ENCODE data around the gene FAM83E. TPM values are rescaled to one million over a fixed set of nuclear protein-coding genes. Genes with fewer than 3 reads are reported as not detected.

The FAM83E gene
- total RNA-seq, 2 experiments from 2014 or later = 1.7 to 2.3 TPM

GRCh38 chr19:48650974-48651682 lies 36.3 kb upstream of the FAM83E start:
- DNase-seq (no peak), ATAC-seq (no peak)
- no peaks in the 10 kb centered on the region for H3K36me3 Mint-ChIP-seq (ENCODE audit: low read depth)
- no peaks in the 10 kb centered on the region for H3K27me3 Mint-ChIP-seq (ENCODE audit: low read depth)
- ChIA-PET POLR2A (interaction anchor here (0.6 to 0.9 kb wide), 2 partner anchors 8 to 1706 kb away, joined by 3 read pairs; no protein-coding TSS in a partner anchor), CTCF (interaction anchor here (0.9 to 1.2 kb wide), 2 partner anchors 24 to 191 kb away, joined by 3 to 5 read pairs; no protein-coding TSS in a partner anchor)
- H3K4me3 Mint-ChIP-seq = no peak overlapping the region
- peaks cover 35% of the 10 kb centered on the region for H3K4me1 Mint-ChIP-seq (ENCODE audit: low read depth)
- no peaks in the 10 kb centered on the region for H3K9me3 Mint-ChIP-seq (ENCODE audit: insufficient read depth)
- no peak overlapping the region for H3K27ac Mint-ChIP-seq

DNA sequence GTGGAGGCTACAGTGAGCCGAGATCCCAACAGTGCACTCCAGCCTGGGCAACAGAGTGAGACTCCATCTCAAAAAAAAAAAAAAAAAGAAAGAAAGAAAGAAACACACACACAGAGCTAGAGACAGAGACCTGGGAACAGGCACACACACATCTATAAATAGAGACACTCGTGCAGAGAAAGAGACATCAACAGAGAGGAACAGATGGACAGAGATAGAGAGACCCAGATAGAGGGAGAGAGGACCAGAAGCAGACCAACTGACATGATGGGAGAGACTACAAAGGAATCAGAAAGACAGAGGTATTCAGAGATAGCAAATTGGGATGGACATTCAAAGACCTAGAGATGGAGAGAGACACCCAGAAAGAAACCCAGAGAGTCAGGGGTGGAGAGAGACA lies 33.3 kb upstream of the FAM83E start:
- Mint-ChIP-seq H3K4me3 (no peak overlapping the region), H3K4me1 (ENCODE audit: low read depth) (peaks cover 51% of the 10 kb centered on the region), H3K27me3 (ENCODE audit: low read depth) (no peaks in the 10 kb centered on the region), H3K27ac (peak overlapping the region; percentile 10), H3K9me3 (ENCODE audit: insufficient read depth) (no peaks in the 10 kb centered on the region), H3K36me3 (ENCODE audit: low read depth) (no peaks in the 10 kb centered on the region)
- ATAC-seq (no peak), DNase-seq (no peak)
- CTCF ChIA-PET = no interaction called here
- POLR2A ChIA-PET = no interaction called here

DNA sequence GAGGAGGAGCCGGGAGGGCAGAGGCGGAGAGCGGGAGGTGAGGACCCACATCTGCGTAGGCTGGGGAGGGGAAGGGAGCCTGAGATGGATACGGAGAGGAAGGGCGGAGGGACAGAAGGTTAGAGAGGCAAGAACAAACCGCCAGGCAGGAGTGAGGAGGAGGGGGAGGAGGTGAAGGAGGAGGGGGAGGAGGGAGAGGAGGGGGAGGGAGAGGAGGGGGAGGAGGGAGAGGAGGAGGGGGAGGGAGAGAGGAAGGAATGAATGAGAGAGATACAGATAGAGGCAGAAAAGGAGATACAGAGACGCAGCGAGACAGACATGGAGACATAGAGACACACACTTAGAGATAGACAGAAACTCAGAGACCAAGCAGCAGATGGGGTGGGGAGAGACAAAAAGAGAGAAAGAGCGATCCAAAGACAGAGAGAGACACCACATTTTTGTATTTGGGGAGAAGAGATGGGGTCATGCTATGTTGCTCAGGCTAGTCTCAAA lies 31.9 kb upstream of the FAM83E start:
- H3K36me3 Mint-ChIP-seq (ENCODE audit: low read depth) = no peaks in the 10 kb centered on the region
- H3K27ac Mint-ChIP-seq = peak overlapping the region; percentile 65
- H3K9me3 Mint-ChIP-seq (ENCODE audit: insufficient read depth) = no peaks in the 10 kb centered on the region
- peaks cover 46% of the 10 kb centered on the region for H3K4me1 Mint-ChIP-seq (ENCODE audit: low read depth)
- H3K27me3 Mint-ChIP-seq (ENCODE audit: low read depth) = no peaks in the 10 kb centered on the region
- POLR2A ChIA-PET = interaction anchor here (0.6 to 1.9 kb wide), 4 partner anchors 9 to 289 kb away, joined by 3 to 9 read pairs (median 5); partner anchors contain the start of genes DBP, RPL18 and SPHK2
- peak overlapping the region; percentile 79 for H3K4me3 Mint-ChIP-seq
- no peak for DNase-seq
- CTCF ChIA-PET = interaction anchor here (1.2 to 2.4 kb wide), 9 partner anchors 12 to 197 kb away, joined by 4 to 20 read pairs (median 6); no protein-coding TSS in a partner anchor
- no peak for ATAC-seq

DNA sequence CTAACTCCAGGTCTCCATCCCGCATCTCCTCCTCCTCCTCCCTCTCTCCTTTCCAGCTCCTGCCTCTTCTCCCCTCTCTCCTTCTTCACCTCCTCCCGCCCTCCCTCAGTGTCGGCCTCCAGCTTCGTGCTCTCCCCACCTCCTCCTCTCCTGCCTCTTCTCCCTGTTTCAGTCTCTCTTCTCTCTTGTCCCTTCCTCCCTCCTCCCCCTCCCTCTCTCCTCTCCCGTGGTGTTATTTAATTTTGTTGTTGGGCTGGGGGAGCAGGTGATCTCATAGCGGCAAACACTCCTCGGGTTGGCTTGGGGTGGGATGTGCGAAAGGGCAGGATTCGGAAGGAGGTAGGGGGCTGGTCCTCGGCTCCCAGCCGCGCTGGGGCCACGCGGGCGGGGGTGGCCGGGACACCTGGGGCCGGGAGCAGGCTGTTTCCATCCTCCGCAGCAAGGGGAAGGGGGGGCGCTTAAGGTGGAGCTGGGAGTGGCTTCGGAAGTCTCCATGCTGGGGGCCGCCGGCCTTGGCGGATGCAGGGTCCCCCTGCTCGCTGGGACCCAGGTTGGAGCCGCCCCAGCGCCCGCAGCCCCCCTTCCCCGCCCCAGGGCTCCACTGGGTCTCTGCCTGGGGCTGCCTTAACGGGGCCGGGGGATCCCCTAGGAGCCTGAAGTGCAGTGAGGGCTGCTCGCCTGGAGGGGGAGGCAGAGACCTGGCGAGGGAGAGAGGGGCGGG lies 31.3 kb upstream of the FAM83E start, which contains the start of gene CA11:
Gene CA11, minus strand, starts transcription at position 187 of the 721 bp plus-strand sequence. CDS start 555 bp downstream, outside the sequence.
- H3K36me3 Mint-ChIP-seq (ENCODE audit: low read depth) = no peaks in the 10 kb centered on the region
- no peaks in the 10 kb centered on the region for H3K27me3 Mint-ChIP-seq (ENCODE audit: low read depth)
- H3K4me1 Mint-ChIP-seq (ENCODE audit: low read depth) = peaks cover 46% of the 10 kb centered on the region
- ChIA-PET POLR2A (interaction anchor here (0.6 to 1.9 kb wide), 5 partner anchors 9 to 308 kb away, joined by 3 to 9 read pairs (median 4); partner anchors contain the start of genes BAX, DBP, RPL18 and SPHK2), CTCF (interaction anchor here (0.8 to 3.0 kb wide), 22 partner anchors 12 to 347 kb away, joined by 3 to 36 read pairs (median 6); partner anchors contain the start of genes GYS1, HSD17B14 and RUVBL2)
- H3K4me3 Mint-ChIP-seq = peak within 1 kb of the TSS; percentile 79
- no peaks in the 10 kb centered on the region for H3K9me3 Mint-ChIP-seq (ENCODE audit: insufficient read depth)
- H3K27ac Mint-ChIP-seq = peak within 1 kb of the TSS; percentile 76
- ATAC-seq (peak; percentile 90), DNase-seq (peak; percentile 93)

DNA sequence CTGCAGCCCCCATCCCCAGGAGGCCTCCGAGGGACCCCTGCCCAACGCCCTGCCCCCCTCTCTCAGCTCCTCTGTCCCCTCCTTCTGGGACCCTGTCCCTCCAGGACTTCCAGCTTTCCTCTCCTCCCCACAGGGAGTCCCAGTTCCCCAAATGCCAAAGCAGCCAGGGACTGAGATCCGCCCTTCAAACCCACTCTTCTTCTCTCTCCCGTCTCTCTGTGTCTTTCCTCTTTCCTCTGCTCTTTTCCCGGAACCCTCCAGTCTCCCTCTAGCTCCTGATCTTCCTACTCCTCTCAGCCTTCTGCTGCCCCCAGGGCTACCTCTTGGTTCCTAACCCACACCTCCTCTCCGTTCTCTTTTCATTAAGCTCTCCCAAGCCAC lies 30.7 kb upstream of the FAM83E start:
- ATAC-seq (no peak), DNase-seq (no peak)
- CTCF ChIA-PET = interaction anchor here (0.8 to 3.0 kb wide), 23 partner anchors 11 to 348 kb away, joined by 3 to 36 read pairs (median 6); partner anchors contain the start of genes GYS1, HSD17B14 and RUVBL2
- peak overlapping the region; percentile 76 for H3K27ac Mint-ChIP-seq
- peaks cover 44% of the 10 kb centered on the region for H3K4me1 Mint-ChIP-seq (ENCODE audit: low read depth)
- POLR2A ChIA-PET = interaction anchor here (0.7 to 1.9 kb wide), 6 partner anchors 8 to 309 kb away, joined by 3 to 9 read pairs (median 4); partner anchors contain the start of genes BAX, DBP, PPP1R15A and RPL18
- peak overlapping the region; percentile 79 for H3K4me3 Mint-ChIP-seq
- no peaks in the 10 kb centered on the region for H3K9me3 Mint-ChIP-seq (ENCODE audit: insufficient read depth)
- H3K27me3 Mint-ChIP-seq (ENCODE audit: low read depth) = no peaks in the 10 kb centered on the region
- H3K36me3 Mint-ChIP-seq (ENCODE audit: low read depth) = no peaks in the 10 kb centered on the region

GRCh38 chr19:48644839-48645619 lies 30.2 kb upstream of the FAM83E start:
- Mint-ChIP-seq H3K36me3 (ENCODE audit: low read depth) (no peaks in the 10 kb centered on the region), H3K4me1 (ENCODE audit: low read depth) (peaks cover 43% of the 10 kb centered on the region), H3K27me3 (ENCODE audit: low read depth) (no peaks in the 10 kb centered on the region), H3K4me3 (peak overlapping the region; percentile 79), H3K9me3 (ENCODE audit: insufficient read depth) (no peaks in the 10 kb centered on the region), H3K27ac (peak overlapping the region; percentile 76)
- ChIA-PET POLR2A (interaction anchor here (0.7 to 1.9 kb wide), 5 partner anchors 8 to 309 kb away, joined by 3 to 9 read pairs (median 4); partner anchors contain the start of genes BAX, DBP, PPP1R15A and RPL18), CTCF (interaction anchor here (0.6 to 3.0 kb wide), 21 partner anchors 11 to 348 kb away, joined by 3 to 36 read pairs (median 6); partner anchors contain the start of genes GYS1, HSD17B14 and RUVBL2)
- ATAC-seq (peak; percentile 60), DNase-seq (peak; percentile 87)

DNA sequence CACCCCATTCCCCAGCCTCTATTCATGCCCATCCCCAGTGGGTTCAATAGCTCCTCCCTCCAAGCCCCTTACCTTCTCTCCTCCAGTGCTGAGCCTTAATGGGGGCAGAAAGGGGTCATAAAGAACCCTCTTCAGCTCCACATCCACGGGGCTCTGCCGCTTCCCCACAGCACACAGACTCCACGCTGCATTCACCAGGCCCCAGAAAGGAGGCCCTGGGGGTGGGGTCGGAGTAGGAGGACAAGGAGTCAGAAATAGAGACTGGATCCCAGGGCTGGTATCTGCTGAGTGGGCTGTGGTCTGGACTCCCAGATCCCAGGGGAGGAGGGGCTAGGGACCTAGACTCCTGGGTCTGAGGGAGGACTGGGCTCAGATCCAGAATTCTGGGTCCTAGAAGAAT lies 29.5 kb upstream of the FAM83E start:
- ChIA-PET POLR2A (interaction anchor here (0.5 to 1.3 kb wide), 2 partner anchors 8 to 31 kb away, joined by 3 to 5 read pairs; partner anchors contain the start of gene DBP), CTCF (interaction anchor here (0.6 to 3.0 kb wide), 8 partner anchors 13 to 150 kb away, joined by 3 to 36 read pairs (median 10); partner anchors contain the start of genes RPL18 and SPHK2)
- H3K4me1 Mint-ChIP-seq (ENCODE audit: low read depth) = peaks cover 42% of the 10 kb centered on the region
- no peak overlapping the region for H3K27ac Mint-ChIP-seq
- DNase-seq = no peak
- H3K9me3 Mint-ChIP-seq (ENCODE audit: insufficient read depth) = no peaks in the 10 kb centered on the region
- H3K27me3 Mint-ChIP-seq (ENCODE audit: low read depth) = no peaks in the 10 kb centered on the region
- no peak overlapping the region for H3K4me3 Mint-ChIP-seq
- ATAC-seq = no peak
- H3K36me3 Mint-ChIP-seq (ENCODE audit: low read depth) = no peaks in the 10 kb centered on the region

DNA sequence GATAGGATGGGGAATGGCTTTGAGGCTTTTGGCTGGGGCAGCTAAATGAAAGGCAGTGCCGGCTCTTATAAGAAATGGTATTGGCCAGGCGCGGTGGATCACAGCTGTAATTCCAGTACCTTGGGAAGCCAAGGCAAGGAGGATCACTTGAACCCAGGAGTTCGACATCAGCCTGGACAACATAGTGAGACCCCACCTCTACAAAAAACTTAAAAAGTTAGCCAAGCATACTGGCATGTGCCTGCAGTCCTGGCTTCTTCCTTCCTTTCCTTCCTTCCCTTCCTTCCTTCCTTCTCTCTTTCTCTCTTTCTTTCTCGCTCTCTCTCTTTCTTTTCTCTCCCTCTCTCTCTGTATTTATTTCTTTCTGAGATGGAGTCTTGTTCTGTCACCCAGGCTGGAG lies 28.0 kb upstream of the FAM83E start:
- ChIA-PET POLR2A (interaction anchor here (2.9 kb wide), 1 partner anchor 24 kb away, joined by 12 read pairs; the partner anchor contains the start of genes RPL18 and SPHK2), CTCF (no interaction called here)
- DNase-seq (no peak), ATAC-seq (no peak)
- Mint-ChIP-seq H3K4me1 (ENCODE audit: low read depth) (peaks cover 46% of the 10 kb centered on the region), H3K9me3 (ENCODE audit: insufficient read depth) (no peaks in the 10 kb centered on the region), H3K27ac (no peak overlapping the region), H3K36me3 (ENCODE audit: low read depth) (no peaks in the 10 kb centered on the region), H3K27me3 (ENCODE audit: low read depth) (no peaks in the 10 kb centered on the region), H3K4me3 (no peak overlapping the region)

DNA sequence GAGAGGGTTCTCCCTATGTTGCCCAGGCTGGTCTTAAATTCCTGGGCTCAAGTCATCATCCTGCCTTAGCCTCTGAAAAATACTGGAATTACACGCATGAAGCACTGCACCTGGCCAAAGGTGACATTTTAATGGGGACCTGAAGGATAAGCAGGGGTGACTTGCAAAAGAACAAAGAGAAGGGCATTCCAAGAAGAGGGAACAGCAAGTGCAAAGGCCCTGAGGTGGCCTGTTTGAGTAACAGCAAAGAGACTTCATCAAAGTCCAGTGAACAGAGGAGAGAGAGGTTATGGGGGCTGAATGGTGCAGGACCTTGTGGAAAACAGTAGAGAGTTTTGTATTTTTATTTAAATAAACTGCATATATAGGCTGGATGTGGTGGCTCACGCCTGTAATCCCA lies 27.0 kb upstream of the FAM83E start:
- no peaks in the 10 kb centered on the region for H3K36me3 Mint-ChIP-seq (ENCODE audit: low read depth)
- ATAC-seq (no peak), DNase-seq (no peak)
- ChIA-PET POLR2A (interaction anchor here (2.9 kb wide), 1 partner anchor 23 kb away, joined by 12 read pairs; the partner anchor contains the start of genes RPL18 and SPHK2), CTCF (interaction anchor here (0.8 kb wide), 1 partner anchor 33 kb away, joined by 3 read pairs; no protein-coding TSS in a partner anchor)
- peaks cover 44% of the 10 kb centered on the region for H3K4me1 Mint-ChIP-seq (ENCODE audit: low read depth)
- H3K27ac Mint-ChIP-seq = no peak overlapping the region
- no peaks in the 10 kb centered on the region for H3K27me3 Mint-ChIP-seq (ENCODE audit: low read depth)
- no peak overlapping the region for H3K4me3 Mint-ChIP-seq
- no peaks in the 10 kb centered on the region for H3K9me3 Mint-ChIP-seq (ENCODE audit: insufficient read depth)

- Mint-ChIP-seq H3K9me3 (ENCODE audit: insufficient read depth) (no peaks in the 10 kb centered on the region), H3K27me3 (ENCODE audit: low read depth) (no peaks in the 10 kb centered on the region), H3K36me3 (ENCODE audit: low read depth) (no peaks in the 10 kb centered on the region), H3K27ac (peak overlapping the region; percentile 96), H3K4me1 (ENCODE audit: low read depth) (peaks cover 39% of the 10 kb centered on the region), H3K4me3 (peak overlapping the region; percentile 97)
- CTCF ChIA-PET = no interaction called here
- POLR2A ChIA-PET = no interaction called here
- no peak for DNase-seq
- no peak for ATAC-seq
Observed at GRCh38 chr19:48639483-48640375, 24.9 kb upstream of the FAM83E start.

Data from activated CD8-positive, alpha-beta T cell treated with anti-CD3 and anti-CD28 coated beads, Interleukin-2, amount 10 ng/mL, durations not matched to agents 7 days and 5 days (primary cell).